ENCODE data around the gene ASTN2.

The ASTN2 gene, protein sequence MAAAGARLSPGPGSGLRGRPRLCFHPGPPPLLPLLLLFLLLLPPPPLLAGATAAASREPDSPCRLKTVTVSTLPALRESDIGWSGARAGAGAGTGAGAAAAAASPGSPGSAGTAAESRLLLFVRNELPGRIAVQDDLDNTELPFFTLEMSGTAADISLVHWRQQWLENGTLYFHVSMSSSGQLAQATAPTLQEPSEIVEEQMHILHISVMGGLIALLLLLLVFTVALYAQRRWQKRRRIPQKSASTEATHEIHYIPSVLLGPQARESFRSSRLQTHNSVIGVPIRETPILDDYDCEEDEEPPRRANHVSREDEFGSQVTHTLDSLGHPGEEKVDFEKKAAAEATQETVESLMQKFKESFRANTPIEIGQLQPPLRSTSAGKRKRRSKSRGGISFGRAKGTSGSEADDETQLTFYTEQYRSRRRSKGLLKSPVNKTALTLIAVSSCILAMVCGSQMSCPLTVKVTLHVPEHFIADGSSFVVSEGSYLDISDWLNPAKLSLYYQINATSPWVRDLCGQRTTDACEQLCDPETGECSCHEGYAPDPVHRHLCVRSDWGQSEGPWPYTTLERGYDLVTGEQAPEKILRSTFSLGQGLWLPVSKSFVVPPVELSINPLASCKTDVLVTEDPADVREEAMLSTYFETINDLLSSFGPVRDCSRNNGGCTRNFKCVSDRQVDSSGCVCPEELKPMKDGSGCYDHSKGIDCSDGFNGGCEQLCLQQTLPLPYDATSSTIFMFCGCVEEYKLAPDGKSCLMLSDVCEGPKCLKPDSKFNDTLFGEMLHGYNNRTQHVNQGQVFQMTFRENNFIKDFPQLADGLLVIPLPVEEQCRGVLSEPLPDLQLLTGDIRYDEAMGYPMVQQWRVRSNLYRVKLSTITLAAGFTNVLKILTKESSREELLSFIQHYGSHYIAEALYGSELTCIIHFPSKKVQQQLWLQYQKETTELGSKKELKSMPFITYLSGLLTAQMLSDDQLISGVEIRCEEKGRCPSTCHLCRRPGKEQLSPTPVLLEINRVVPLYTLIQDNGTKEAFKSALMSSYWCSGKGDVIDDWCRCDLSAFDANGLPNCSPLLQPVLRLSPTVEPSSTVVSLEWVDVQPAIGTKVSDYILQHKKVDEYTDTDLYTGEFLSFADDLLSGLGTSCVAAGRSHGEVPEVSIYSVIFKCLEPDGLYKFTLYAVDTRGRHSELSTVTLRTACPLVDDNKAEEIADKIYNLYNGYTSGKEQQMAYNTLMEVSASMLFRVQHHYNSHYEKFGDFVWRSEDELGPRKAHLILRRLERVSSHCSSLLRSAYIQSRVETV (N-terminal part only)

DNA sequence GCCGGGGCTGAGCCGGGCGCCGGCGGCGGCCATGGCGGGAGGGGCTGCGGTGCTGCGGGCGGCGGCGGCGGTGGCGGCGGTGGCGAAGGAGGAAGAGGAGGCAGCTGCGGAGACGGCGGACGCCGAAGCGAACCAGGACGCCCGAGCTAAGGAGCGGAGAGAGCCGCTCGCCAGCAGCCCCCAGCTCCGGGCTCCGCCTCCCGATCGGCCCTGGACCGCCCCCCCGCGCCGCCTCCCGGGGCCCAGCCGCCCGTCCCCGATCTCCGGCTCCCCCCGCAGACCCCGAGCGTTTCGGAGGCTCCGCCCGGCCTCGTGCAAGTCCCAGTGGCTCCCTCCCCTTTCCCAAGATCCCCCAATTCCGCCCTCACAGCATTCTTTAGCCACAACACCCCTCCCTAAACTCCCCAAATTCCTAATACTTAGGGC is at the start of gene ASTN2:
Gene ASTN2 (minus strand): TSS at position 152 of the 426 bp plus-strand sequence. CDS start 119 bp downstream, at position 33.
- no peak for DNase-seq

DNA sequence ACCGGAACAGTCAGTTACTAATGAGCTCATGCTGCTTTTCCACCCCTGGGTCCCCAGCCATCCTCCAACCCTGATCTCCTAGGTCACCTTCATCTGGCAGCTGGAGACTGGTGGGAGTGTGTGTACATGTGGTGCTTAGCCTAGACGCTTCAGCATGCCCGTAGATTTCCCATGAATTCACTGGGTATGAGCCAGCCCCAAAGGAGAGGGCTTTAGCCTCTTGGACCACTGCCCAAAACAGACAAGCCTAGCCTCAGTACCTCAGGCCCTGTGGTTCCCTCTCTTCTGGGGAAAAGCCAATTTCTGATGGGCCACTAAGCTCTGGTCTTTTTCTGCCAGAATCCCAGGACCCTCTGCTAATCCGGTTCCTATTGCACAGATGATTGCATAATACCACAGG is 48.0 kb upstream of the ASTN2 start:
- no peak for DNase-seq

DNA sequence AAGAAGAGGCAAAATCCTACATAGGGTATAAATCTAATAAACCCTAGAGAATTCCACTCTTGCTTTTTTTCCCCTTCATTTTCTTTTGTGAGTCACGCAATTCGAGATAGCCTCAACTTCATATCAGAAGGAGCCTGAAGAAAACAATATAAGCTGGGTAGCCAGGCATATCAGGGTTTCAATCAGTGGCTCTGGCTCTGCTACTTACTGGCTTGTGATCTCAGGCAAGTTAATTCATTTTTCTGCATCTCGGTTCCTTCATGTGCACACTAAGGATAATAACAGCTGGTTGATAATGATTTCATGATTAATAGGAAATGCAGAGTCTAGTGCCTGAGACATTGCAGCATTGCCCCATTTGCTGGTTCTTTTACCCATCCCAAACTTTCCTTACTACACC is 46.5 kb upstream of the ASTN2 start:
- no peak for DNase-seq

DNA sequence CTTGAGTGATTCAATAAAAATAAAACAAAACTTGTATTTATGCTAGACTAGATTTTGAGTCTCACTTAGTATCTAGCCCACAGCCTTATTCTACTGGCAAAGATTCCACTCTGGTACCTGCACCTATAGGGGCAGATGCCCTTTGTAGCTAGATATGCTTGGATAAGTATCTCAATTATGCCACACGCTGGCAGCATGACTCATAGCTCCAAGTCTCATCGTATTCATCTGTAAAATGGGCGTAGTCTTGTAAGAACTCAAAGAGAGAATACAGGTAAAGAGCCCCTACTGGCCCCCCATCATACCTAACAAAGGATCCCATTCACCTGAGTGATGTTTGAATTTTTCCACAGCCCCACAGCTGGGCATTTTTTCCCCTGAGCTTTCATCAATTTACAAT is 45.9 kb upstream of the ASTN2 start:
- no peak for DNase-seq

DNA sequence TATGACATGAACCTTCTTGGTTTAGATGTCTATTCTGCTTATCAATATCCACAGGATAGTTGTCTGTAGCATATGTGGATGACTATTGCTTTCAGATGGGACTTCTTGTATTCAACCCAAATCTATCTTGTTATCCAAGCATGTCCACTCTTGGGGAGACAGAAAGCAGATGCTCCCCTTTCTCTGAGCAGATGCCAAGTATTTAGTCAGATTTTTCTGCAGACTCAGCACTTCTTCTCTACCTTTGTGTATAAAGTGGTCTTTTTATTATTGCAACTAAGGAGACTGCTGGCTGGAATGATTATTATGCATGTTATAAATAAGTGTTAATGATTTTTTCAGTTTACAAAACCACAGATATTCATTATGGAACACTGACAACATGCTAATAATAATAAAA is 45.1 kb upstream of the ASTN2 start:
- DNase-seq, result no peak

DNA sequence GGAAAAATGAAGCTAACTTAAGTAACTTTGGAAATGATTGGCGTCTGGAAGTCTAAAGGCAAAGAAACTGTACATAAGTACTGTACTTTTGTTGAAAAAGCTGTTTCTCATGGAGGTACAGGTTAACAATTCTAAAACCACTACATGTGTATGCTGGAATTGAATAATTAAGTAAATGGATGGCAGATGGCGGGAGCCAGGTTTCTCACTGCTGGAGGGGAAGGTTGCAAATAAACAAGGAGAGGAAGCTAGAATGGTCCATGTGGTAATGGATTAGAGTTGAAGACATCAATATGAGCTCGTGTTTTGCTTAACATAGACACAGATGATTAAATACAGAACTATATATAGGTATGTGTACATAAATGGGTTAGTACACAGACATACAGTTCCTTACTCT is 43.2 kb upstream of the ASTN2 start:
- no peak for DNase-seq

DNA sequence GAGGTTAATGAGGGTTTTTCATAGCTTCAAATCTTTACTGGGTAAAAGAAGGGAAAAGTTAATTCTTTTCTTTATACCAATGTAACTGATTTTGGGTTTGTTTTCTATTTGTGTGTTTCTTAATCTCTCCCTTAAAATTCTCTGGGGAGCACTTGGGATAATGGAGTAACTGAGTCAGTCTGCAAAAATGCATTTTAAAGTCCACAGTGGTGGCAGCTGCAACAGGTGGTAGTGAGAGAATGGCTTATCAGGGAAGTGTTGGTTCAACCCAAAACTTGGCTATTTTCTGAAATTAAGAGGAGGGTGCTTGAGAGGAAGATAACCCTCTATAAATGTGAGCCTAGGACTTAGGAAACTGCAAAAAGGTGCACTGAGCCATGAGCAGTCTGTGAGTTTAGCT is 39.9 kb upstream of the ASTN2 start:
- no peak for DNase-seq

DNA sequence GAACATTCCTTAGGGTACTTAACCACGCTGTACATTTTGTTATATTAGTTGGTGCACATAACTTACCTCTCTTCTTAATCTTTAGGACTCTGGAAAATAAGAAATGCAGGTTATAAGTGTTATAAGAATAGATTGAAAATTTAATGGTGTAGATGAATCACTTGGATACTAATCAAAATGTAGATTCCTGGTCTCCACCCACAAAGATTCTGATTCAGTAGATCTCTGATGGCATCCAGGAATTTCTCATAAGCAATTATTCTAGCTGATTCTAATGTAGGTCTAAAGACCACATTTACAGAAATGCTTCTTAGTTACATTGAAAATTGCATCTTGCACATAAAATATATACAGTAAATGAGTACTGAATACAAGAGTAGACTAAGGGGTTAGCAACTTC is 38.9 kb upstream of the ASTN2 start:
- no peak for DNase-seq

DNA sequence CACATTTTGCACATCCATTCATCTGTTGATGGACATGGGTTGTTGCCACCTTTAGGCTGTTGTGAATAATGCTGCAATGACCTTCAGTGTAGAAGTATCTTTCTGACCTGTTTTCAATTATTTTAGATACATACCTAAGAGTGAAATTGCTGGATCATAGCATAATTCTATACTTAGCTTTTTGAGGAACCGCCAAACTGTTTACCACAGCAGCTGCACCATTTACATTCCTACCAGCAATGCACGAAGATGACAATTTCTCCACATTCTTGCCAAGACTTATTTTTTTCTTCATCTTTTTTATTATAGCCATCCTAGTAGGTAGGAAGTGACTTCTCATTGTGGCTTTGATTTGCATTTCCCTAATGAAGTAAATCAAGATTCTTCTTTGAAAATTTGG is 36.5 kb upstream of the ASTN2 start:
- DNase-seq, result no peak

DNA sequence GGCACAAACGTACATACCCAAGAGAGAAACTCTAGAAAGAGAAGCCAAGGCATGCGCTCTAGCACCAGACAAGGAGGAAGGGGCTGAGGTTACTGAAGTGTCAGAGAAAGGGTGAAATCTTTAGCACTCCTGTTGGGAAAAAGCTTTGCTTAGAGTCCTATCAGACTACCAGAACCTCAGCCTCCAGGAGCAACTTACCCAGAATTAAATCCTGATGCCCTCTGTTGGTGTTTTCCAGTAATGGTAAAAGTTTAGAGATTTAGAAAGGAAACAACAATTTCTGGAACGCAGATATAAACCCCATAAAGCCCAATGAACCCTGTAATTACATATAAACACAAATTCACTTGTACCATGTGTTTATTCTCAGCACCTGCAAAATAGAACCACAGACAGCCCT is 33.2 kb upstream of the ASTN2 start:
- no peak for DNase-seq

DNA sequence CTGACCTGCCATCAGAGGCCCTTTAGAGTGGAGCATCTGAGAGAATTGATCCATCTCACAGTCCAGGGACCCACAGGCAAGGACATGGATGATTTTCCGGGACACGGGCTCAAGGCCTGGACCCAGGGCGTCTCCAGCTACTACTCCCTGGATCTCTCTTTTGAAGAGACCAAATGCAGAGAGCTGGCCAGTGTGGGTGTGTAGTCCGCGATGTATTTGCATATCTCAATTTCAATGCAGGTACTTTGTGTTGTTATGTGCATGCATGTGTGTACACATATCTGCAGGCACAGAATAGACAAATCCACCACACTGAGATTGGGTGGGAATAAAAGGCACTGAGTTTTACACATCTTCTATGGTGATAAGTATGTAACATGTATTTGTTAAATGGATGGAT is 30.8 kb upstream of the ASTN2 start:
- no peak for DNase-seq

DNA sequence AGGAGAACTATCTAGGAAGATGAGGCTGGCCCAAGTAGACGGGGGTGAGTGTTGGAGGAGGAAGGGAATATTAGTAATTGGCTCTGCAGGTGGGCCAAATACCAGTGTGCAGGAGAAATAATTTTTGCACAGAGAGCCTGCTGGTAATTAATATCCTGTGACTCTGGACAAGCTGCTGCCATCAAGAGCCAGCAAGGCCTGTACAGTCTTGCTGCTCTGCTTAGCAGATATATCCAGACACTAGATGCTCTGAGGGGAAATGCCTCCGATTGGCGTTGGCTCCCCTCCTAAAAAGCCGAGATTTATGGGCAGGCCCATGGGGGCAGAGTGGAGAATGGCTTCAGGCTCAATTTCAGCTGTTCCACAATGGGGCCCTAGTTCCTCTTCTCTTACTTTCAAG is 29.6 kb upstream of the ASTN2 start:
- no peak for DNase-seq

DNA sequence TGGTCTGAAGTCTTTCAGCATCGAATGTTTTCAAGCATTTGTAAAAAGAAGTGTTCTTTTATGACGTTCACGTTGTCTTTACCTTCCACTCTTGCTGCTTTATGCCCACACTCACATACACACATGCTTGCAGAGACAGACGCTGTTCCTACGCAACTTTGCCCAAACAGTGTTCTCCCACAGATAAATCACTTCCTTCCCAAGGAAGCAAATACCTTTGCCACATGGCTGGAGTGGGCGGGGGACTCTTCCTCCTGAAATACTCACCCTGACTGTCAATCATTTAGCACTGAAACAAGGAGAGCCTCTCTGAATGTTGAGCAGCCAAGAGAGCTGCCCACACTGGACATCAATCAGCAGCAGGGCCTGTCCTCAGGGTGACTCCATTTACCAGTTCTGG is 22.4 kb upstream of the ASTN2 start:
- no peak for DNase-seq

DNA sequence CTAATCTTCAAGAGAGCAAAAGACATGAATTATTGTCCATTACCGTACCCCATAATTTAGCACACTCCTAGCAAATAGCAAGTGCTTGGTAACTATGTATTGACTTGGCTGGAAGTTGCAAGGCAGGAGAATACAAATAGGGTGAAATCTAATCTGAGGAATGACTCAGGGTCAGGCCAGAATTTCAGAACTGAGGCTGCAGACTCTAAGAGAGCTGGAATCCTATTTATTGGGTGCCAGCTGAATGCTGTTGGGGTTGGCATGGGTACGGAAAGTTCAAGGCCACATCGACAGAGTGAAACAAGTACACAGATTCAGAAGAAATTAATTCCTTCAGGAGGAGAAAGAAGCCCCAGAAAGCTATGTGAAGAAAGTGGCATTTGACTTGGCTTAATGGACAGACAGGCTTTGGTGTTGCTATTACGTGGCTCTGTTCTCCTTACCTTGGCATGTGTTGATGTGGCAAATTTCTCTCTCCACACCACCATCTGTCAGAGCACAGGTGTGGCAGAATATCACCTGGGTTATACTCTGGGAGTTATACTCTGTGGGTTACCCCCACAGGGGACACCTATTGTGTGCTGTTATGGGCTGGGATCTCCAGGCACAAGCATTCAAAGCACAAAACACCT is 20.9 kb upstream of the ASTN2 start:
- no peak for DNase-seq

DNA sequence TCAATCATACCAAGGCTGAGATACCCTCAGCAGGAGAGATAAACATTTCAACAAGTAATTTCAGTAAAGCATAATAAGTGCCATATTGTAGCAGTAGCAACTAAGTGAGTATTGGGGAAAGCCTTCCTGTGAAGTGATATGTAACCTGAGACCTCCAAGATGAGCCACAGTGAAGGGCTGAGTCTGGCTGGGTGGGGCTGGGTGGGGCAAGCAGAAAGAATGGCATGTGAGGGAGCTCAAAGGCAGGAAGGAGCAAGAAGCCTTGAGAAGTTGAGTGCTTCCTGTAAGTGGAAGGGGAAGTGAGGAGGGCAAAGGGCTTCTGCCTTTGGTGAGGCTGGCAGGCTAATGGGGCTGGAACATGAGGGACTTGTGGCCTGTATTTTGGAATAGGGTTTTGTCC is 19.7 kb upstream of the ASTN2 start:
- no peak for DNase-seq

DNA sequence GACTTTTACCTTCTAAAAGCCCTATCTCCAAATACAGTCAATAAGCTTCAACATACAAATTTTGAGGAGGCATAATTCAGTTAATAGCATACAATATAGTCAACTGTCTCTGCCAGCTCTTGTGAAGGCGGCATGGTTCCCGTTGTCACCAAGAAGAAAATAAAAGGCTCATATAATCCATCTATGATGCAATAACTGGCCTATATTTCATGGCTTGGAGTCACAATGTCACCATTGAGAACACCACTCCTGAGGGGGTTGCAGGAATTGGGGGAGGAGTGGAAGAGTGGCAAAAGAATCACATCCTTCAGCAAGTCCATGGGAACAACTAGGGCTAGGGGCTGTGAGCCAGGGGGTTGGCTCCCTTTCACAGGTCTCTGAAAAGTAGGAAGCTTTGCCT is 16.0 kb upstream of the ASTN2 start:
- no peak for DNase-seq

DNA sequence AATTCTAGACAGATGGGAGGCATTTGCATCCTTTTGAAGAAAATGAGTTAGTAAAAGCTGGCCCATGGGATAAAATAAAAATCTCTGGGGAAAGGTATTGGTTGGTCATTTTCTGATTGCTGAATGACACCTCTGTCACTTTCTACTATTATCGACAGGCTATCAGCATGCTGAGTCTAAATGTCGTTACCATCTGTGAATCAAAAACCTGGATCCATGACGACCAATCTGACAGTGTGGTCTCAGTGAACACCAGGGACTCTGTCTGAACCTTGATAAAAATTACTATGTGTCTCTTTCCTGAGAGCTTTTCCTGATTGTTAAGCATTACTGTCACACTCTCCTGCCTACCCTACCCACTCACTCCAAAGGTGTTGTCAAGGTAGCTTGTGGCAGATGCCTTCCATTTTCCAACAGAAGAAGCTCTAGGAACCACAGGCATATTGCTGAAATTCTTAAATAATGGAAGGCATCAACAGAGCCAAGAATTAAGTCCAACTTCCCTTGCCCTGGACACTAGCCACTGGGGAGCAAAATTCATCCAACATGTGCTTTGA is 12.6 kb upstream of the ASTN2 start:
- no peak for DNase-seq

DNA sequence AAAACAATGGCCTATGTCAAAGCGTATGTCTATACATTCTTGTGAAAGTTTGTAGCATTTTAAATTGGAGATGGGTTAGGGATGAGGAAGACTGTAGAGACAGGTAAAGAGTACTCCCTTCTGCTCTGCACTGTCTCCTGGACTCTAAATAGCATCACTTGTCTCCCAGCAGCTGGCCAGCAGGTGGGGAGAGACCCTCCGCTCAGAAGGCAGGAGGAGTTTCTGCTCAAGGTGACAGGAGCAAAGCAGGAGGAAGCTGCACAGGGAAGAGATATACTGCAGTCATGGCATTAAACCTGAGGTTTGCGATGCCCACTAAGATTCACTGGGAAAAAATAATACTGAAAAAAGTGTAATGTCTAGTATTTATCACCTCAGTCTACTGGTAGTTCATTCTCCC is 10.7 kb upstream of the ASTN2 start:
- no peak for DNase-seq

DNA sequence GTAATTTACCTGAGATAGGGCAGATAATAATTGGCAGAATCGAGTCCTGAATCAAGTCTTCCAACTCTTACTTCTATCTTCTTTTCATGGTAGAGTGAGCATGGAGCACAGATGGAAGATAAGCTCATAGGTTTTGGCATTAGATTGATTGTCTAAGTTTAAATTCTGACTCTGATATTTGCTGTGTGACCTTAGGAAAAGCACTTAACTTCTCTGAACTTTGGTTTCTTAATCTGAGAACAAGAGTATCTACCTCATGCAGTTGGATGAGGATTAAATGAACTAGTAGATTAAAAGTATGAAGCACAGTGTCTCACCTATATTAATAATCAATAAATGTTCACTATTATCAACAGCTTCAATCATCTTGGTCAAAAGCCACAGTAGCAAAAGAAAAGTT is 9.4 kb upstream of the ASTN2 start:
- no peak for DNase-seq

DNA sequence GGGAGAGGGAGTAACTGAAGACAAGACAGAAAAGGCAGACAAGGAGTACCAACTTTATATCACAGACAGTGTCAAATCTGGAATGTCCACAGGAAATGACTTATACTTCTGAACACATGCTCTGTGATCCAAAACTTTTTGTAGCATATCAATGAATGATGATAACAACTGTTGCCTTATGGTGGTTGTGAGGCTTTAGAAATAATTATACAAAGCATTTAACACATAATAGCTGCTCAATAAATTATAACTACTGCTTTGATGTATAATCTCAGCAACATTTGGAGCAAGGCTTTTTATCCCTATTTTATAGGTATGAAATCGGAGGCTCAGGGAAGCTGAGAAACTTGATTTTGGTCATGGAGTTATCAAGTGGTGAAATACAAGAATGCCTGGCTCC is 3.3 kb upstream of the ASTN2 start:
- no peak for DNase-seq

DNA sequence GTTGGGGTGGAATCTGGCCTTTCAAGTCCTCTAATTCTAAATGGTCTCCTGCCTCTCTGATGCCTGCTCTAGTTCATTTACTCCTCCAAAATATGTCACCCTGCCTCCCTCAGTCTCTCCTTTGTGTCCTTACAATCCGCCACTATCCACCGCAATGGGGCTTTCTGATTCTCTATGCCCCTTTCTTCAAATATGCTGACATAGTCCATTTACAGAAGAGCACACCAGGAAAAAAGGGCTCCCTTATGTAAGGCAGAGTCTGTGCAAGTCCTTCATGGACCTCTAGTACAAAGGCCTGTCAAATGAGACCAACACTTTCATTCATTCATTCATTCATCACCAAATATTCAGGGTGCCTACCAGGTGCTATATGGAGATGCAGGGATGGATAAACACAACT is 2.0 kb upstream of the ASTN2 start:
- DNase-seq, result no peak

DNA sequence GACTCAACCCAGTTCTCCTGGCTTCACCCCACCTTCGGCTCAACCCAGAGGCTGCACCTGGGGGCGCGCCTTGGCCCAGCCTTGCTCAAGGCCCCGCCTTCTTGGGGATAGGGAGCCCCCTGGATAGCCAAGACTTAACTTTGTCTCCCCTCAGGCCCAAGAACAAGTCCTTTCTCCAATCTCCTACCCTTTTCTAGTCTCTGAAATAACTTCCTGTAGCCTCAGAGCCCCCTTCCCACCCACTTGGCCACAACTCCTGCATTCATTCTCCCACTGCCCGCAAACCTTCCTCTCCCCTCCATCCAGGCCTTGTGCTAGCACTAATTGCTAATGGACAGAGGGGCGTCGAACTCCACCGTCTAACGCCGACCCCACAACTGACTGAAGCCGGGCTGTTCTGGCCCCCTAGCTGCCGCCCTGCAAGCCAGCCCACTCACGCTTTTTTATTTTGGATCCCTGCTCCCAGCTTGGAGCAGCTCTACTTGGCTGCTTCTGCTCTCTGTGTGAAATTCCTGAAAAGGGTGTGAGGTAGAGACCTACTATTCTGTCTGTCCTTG is 579 bp upstream of the ASTN2 start:
- no peak for DNase-seq

Data from NCI-H2029 (cell line).